Keratinocyte (primary cell): ENCODE data around the gene GSK3A. TPM values are rescaled to one million over a fixed set of nuclear protein-coding genes. Genes with fewer than 3 reads are reported as not detected.

Experiments
- DNase-seq: peaks from one replicate; pipeline ENCODE4 v3.0.0-alpha.2; 2011; ENCODE audit warnings: low read depth, missing footprints, low spot score
- FAIRE-seq: peaks from 2 replicates; lab custom pipeline; 2011; peaks lifted over from hg19 to GRCh38; lab: Jason Lieb, UNC
- H2AFZ ChIP-seq: 2 replicates; pipeline ENCODE4 v1.6.0; 2012; ENCODE audit warnings: low read length, control low read depth, inconsistent platforms; ENCODE audit not compliant: control insufficient read depth
- H3K27ac ChIP-seq: 2 replicates; pipeline ENCODE4 v1.5.1; 2011; ENCODE audit warnings: low read length; ENCODE audit not compliant: control insufficient read depth, insufficient read depth
- H3K27me3 ChIP-seq: 3 replicates; pipeline ENCODE4 v1.6.0; 2011; ENCODE audit warnings: low read length; ENCODE audit not compliant: control insufficient read depth, insufficient read depth; ENCODE audit errors: extremely low read depth
- H3K36me3 ChIP-seq, 2 experiments: 2 replicates in 1 of 2; 3 replicates in 1 of 2; pipeline ENCODE4 v1.5.1; 2011; ENCODE audit warnings: low read length in 2 of 2, mild to moderate bottlenecking in 1 of 2; ENCODE audit not compliant: control insufficient read depth in 2 of 2, insufficient read depth in 2 of 2; ENCODE audit errors: extremely low read depth in 1 of 2
- H3K4me1 ChIP-seq: 3 replicates; pipeline ENCODE4 v1.5.1; 2011; ENCODE audit warnings: low read length; ENCODE audit not compliant: control insufficient read depth, insufficient read depth; ENCODE audit errors: extremely low read depth
- H3K4me2 ChIP-seq: 3 replicates; pipeline ENCODE4 v1.6.0; 2011; ENCODE audit warnings: low read depth, low read length; ENCODE audit not compliant: control insufficient read depth, insufficient read depth; ENCODE audit errors: extremely low read depth
- H3K4me3 ChIP-seq, 3 experiments: fragments of 200-600 bp in 1 of 3; sonication (generic) in 1 of 3; 2 replicates in 2 of 3; 3 replicates in 1 of 3; pipeline ENCODE4 v1.5.1; 2011 to 2016; ENCODE audit warnings: low read length in 3 of 3, mild to moderate bottlenecking in 3 of 3, control low read depth in 2 of 3, inconsistent platforms in 1 of 3, low read depth in 1 of 3, mixed read lengths in 1 of 3, mixed run types in 1 of 3, moderate library complexity in 1 of 3; ENCODE audit not compliant: control insufficient read depth in 2 of 3, insufficient read depth in 2 of 3; ENCODE audit errors: extremely low read depth in 1 of 3
- H3K79me2 ChIP-seq: 2 replicates; pipeline ENCODE4 v1.6.0; 2012; ENCODE audit warnings: low read length; ENCODE audit not compliant: control insufficient read depth, insufficient read depth
- H3K9ac ChIP-seq: 3 replicates; pipeline ENCODE4 v1.6.0; 2011; ENCODE audit warnings: low read length; ENCODE audit not compliant: control insufficient read depth, insufficient read depth; ENCODE audit errors: extremely low read depth
- H3K9me1 ChIP-seq: 3 replicates; pipeline ENCODE4 v1.6.0; 2011; ENCODE audit warnings: low read length; ENCODE audit not compliant: control insufficient read depth, insufficient read depth; ENCODE audit errors: extremely low read depth
- H3K9me3 ChIP-seq: 2 replicates; pipeline ENCODE4 v1.5.1; 2012; ENCODE audit warnings: low read depth, low read length; ENCODE audit not compliant: control insufficient read depth
- H4K20me1 ChIP-seq: 3 replicates; pipeline ENCODE4 v1.6.0; 2011; ENCODE audit warnings: low read length; ENCODE audit not compliant: control insufficient read depth, insufficient read depth; ENCODE audit errors: extremely low read depth
- EZH2 ChIP-seq: IDR thresholded peaks from one replicate; pipeline ENCODE4 v1.6.1; 2012; ENCODE audit warnings: inconsistent platforms, mild to moderate bottlenecking, low read length, moderate library complexity
- dilution Hi-C: fragments of 300-500 bp; cut with MboI; formaldehyde crosslinking; loops from one replicate; pipeline ENCODE4 v1.7.0; 2020; ENCODE audit warnings: low sequenced_read_pairs; ENCODE audit not compliant: extremely low pct_ligation_motif_present
- polyA plus RNA-seq, 5 experiments: library from polyadenylated mRNA; depleted of rRNA in 3 of 5; stranded (reverse) in 3 of 5; stranded (forward) in 1 of 5; unstranded in 1 of 5; fragments of >200 nt; gene quantifications; 1 replicate in 1 of 5; 2 replicates in 3 of 5; 3 replicates in 1 of 5; pipeline versions ENCODE4 v1.2.1 to v1.2.3, GENCODE V29; 2011 to 2012; ENCODE audit warnings: missing spikeins in 2 of 5, low read depth in 1 of 5, low replicate concordance in 1 of 5
- TF ChIP-seq, protein P1 (sequence below), 3 experiments: IDR thresholded peaks in 1 of 3; conservative IDR thresholded peaks in 1 of 3; optimal IDR thresholded peaks in 1 of 3; 2 replicates in 2 of 3; 3 replicates in 1 of 3; pipeline versions ENCODE3 to v1.5.1; 2011; ENCODE audit warnings: low read length in 3 of 3, mild to moderate bottlenecking in 3 of 3, moderate library complexity in 2 of 3, control low read depth in 1 of 3, inconsistent platforms in 1 of 3; ENCODE audit not compliant: insufficient read depth in 2 of 3; ENCODE audit errors: extremely low read depth in 1 of 3

Gene GSK3A
- polyA plus RNA-seq, 1 donor (not counting 4 experiments of a cell fraction or from before 2014, with no cell fraction given): 36.9 TPM

DNA sequence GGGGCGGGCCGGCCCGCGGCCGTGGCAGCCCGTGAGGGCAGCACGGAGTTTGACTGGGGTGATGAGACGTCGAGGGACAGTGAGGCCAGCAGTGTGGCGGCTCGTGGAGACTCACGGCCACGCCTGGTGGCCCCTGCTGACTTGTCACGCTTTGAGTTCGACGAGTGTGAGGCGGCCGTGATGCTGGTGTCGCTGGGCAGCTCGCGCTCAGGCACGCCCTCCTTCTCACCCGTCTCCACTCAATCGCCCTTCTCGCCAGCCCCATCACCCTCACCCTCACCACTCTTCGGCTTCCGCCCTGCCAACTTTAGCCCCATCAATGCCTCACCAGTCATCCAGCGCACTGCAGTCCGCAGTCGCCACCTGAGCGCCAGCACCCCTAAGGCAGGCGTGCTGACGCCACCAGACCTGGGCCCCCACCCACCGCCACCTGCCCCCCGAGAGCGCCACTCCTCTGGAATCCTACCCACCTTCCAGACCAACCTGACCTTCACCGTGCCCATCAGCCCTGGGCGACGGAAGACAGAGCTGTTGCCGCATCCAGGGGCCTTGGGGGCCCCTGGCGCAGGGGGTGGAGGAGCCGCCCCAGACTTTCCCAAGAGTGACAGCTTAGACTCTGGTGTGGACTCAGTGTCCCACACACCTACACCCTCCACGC, 31.1 kb upstream of the GSK3A start:
- no peak overlapping the region for H3K27ac ChIP-seq
- H3K4me3 ChIP-seq: no peak overlapping the region
- H3K36me3 ChIP-seq: peaks cover 21 to 33% of the 10 kb centered on the region in 2 experiments
- no peak overlapping the region for H3K4me2 ChIP-seq
- no peaks in the 10 kb centered on the region for H3K9me3 ChIP-seq
- H3K4me1 ChIP-seq: peaks cover 53% of the 10 kb centered on the region
- H4K20me1 ChIP-seq: no peaks in the 10 kb centered on the region
- dilution Hi-C loops: no loop called here
- TF ChIP-seq, protein P1, sequence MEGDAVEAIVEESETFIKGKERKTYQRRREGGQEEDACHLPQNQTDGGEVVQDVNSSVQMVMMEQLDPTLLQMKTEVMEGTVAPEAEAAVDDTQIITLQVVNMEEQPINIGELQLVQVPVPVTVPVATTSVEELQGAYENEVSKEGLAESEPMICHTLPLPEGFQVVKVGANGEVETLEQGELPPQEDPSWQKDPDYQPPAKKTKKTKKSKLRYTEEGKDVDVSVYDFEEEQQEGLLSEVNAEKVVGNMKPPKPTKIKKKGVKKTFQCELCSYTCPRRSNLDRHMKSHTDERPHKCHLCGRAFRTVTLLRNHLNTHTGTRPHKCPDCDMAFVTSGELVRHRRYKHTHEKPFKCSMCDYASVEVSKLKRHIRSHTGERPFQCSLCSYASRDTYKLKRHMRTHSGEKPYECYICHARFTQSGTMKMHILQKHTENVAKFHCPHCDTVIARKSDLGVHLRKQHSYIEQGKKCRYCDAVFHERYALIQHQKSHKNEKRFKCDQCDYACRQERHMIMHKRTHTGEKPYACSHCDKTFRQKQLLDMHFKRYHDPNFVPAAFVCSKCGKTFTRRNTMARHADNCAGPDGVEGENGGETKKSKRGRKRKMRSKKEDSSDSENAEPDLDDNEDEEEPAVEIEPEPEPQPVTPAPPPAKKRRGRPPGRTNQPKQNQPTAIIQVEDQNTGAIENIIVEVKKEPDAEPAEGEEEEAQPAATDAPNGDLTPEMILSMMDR (optimal IDR thresholded peaks at IDR 0.05 in 1 of 3, IDR thresholded peaks at IDR 0.05 in 1 of 3, conservative IDR thresholded peaks at IDR 0.05 in 1 of 3; ENCODE audit: extremely low read depth in 1 of 3, insufficient read depth in 2 of 3, low read length in 3 of 3): no peak
- no peak for TF ChIP-seq EZH2
- no peak overlapping the region for H3K9ac ChIP-seq
- H3K79me2 ChIP-seq: peaks cover 65% of the 10 kb centered on the region
- no peak for FAIRE-seq
- no peak for DNase-seq
- H3K27me3 ChIP-seq: no peaks in the 10 kb centered on the region
- H3K9me1 ChIP-seq: peaks cover 2% of the 10 kb centered on the region
- H2AFZ ChIP-seq: no peak overlapping the region

DNA sequence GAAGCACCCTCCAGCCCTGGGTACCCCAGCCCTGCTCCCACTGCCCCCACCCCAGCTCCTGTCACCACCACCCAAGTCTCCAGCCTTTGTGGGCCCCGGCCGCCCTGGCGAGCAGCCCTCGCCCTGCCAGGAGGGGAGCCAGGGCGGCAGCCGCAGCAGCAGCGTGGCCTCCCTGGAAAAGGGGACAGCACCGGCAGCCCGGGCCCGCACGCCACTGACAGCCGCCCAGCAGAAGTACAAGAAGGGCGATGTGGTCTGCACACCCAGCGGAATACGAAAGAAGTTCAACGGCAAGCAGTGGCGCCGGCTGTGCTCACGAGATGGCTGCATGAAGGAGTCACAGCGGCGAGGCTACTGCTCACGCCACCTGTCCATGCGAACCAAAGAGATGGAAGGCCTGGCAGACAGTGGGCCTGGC, 30.6 kb upstream of the GSK3A start:
- H3K9me1 ChIP-seq: peaks cover 2% of the 10 kb centered on the region
- H3K4me2 ChIP-seq: no peak overlapping the region
- H3K4me3 ChIP-seq: no peak overlapping the region
- no peaks in the 10 kb centered on the region for H4K20me1 ChIP-seq
- FAIRE-seq (no peak), DNase-seq (no peak)
- no peak overlapping the region for H3K9ac ChIP-seq
- no peak overlapping the region for H2AFZ ChIP-seq
- H3K36me3 ChIP-seq: peaks cover 21 to 29% of the 10 kb centered on the region in 2 experiments
- H3K27me3 ChIP-seq: no peaks in the 10 kb centered on the region
- dilution Hi-C loops: no loop called here
- H3K79me2 ChIP-seq: peaks cover 61% of the 10 kb centered on the region
- no peak overlapping the region for H3K27ac ChIP-seq
- TF ChIP-seq, protein P1 (optimal IDR thresholded peaks at IDR 0.05 in 1 of 3, IDR thresholded peaks at IDR 0.05 in 1 of 3, conservative IDR thresholded peaks at IDR 0.05 in 1 of 3; ENCODE audit: extremely low read depth in 1 of 3, insufficient read depth in 2 of 3, low read length in 3 of 3): no peak
- no peak for TF ChIP-seq EZH2
- peaks cover 47% of the 10 kb centered on the region for H3K4me1 ChIP-seq
- no peaks in the 10 kb centered on the region for H3K9me3 ChIP-seq
